ENCODE data around the gene HAP1.

DNA sequence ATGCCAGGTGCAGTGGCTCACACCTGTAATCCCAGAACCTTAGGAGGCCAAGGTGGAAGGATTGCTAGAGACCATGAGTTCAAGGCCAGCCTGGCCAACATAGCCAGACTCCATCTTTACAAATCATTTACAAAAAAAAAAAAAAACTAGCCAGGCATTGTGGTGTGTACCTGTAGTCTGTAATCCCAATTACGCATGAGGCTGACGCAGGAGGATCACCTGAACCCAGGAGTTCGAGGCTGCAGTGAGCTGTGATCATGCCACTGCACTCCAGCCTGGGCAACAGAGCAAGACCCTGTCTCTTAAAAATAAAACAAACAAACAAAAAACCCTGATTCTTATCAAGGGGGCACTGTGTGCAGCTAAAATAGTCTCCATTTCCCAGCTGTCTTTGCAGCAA lies 16.8 kb upstream of the HAP1 start:
- TF ChIP-seq, protein P1, sequence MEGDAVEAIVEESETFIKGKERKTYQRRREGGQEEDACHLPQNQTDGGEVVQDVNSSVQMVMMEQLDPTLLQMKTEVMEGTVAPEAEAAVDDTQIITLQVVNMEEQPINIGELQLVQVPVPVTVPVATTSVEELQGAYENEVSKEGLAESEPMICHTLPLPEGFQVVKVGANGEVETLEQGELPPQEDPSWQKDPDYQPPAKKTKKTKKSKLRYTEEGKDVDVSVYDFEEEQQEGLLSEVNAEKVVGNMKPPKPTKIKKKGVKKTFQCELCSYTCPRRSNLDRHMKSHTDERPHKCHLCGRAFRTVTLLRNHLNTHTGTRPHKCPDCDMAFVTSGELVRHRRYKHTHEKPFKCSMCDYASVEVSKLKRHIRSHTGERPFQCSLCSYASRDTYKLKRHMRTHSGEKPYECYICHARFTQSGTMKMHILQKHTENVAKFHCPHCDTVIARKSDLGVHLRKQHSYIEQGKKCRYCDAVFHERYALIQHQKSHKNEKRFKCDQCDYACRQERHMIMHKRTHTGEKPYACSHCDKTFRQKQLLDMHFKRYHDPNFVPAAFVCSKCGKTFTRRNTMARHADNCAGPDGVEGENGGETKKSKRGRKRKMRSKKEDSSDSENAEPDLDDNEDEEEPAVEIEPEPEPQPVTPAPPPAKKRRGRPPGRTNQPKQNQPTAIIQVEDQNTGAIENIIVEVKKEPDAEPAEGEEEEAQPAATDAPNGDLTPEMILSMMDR (IDR thresholded peaks at IDR 0.05), result no peak
- TF ChIP-seq POLR2A (IDR thresholded peaks at IDR 0.05), result no peak
